Activated CD4-positive, CD25-positive, alpha-beta regulatory T cell treated with anti-CD3 and anti-CD28 coated beads, Interleukin-2, amount 50 U/mL, for 24 hours (primary cell): ENCODE results near the gene BCO1.
"Not testable (repeated sequence)": the region's sequence is repeated elsewhere in the genome, so short reads cannot be mapped to it uniquely, and the experiment has no call there.

Experiments
- ATAC-seq, 2 donors: fragments of 150-1000 bp; cut with Tn5 transposase; one replicate each; pipeline ENCODE4 v1.10.0; 2021; ENCODE audit warnings: mild to moderate bottlenecking in 1 of 2, moderate library complexity in 1 of 2

BCO1 gene, protein sequence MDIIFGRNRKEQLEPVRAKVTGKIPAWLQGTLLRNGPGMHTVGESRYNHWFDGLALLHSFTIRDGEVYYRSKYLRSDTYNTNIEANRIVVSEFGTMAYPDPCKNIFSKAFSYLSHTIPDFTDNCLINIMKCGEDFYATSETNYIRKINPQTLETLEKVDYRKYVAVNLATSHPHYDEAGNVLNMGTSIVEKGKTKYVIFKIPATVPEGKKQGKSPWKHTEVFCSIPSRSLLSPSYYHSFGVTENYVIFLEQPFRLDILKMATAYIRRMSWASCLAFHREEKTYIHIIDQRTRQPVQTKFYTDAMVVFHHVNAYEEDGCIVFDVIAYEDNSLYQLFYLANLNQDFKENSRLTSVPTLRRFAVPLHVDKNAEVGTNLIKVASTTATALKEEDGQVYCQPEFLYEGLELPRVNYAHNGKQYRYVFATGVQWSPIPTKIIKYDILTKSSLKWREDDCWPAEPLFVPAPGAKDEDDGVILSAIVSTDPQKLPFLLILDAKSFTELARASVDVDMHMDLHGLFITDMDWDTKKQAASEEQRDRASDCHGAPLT

GRCh38 chr16:81238296-81239011 lies at the start of gene BCO1:
TSS of gene BCO1 (plus strand) at chr16:81238689. CDS start at chr16:81238909, 220 bp downstream.
- ATAC-seq = no peak

- ATAC-seq = no peak
Measured at GRCh38 chr16:81189100-81189664, 49.3 kb upstream of the BCO1 start.

GRCh38 chr16:81190667-81191066 lies 47.8 kb upstream of the BCO1 start:
- no peak for ATAC-seq

DNA sequence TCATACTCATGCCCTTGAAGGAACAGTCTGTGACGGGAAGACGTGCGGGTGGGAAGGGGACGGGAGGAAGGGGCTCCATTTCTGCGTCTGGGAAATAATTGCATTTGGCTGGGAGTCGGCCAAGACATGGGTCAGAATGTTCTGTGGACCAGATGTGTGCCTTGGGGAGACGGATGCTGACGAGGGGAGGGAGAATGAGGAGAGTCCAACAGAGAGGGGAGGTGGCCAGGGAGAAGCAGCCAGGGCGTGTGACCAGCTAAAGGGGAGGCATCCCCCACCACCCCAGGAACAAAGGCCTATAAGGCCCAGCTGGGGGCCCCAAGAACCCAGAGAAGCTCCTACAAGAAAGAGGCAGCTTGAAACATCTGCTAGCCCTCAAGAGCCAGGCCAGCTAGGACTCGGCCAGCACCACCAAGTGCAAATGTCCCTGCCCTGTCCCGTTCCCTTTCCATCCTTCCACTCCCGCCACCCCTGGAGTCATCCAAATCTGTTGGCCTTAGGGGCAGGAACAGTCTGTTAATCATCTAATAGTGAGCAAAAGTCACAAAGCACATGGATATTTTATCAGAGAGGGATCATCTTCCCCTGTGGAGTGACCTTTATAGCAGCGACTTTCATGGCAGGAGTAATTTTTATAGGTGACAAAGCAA lies 42.5 kb upstream of the BCO1 start:
- ATAC-seq = no peak

- ATAC-seq = no peak
Measured at GRCh38 chr16:81198635-81199034, 39.9 kb upstream of the BCO1 start.

- no peak for ATAC-seq
Measured at GRCh38 chr16:81201267-81201666, 37.2 kb upstream of the BCO1 start.

DNA sequence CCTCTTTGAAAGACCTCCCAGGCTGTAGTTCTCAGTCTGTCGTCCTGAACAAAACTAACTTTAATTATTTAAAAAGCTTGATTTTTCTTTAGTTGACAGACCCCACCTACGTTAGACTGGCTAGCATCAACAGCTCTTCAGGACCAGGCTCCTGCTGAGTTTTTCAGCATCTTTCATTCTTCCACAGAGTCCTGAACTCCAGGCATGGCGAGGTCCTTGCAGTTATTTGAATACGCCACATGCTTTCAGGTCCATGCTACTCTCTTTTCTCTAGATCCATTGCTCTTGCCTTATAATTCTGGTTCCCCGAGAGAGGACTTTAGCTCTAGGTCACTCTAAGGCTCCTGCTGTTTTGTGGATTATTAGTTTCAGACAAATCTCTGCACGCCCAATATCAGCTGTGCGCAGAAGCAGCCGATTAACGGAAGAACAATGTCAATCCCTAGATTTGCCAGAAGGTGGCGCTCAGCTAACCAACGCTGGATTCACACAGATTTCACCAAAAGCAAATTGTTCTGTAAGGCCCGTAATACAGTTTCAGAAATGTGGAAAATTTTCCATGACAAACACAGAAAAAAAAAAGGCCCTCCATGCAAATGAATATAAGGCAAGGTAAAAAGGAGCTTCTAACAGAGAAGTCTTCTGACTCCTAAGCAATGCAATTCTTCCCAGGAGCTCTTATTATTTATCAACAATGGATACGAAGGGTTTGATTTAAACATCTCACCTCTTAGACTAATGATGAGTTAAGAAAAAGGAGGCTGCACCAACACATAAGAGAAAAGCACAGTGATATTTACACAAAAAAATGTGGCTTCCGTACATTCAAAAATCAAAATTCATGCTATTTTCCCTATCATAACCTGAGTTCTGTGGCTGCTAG lies 33.5 kb upstream of the BCO1 start:
- ATAC-seq = no peak

- ATAC-seq = no peak
Measured at GRCh38 chr16:81207076-81207475, 31.4 kb upstream of the BCO1 start.

GRCh38 chr16:81210807-81211206 lies 27.7 kb upstream of the BCO1 start:
- no peak for ATAC-seq

GRCh38 chr16:81212830-81213465 lies 25.5 kb upstream of the BCO1 start:
- ATAC-seq = no peak

DNA sequence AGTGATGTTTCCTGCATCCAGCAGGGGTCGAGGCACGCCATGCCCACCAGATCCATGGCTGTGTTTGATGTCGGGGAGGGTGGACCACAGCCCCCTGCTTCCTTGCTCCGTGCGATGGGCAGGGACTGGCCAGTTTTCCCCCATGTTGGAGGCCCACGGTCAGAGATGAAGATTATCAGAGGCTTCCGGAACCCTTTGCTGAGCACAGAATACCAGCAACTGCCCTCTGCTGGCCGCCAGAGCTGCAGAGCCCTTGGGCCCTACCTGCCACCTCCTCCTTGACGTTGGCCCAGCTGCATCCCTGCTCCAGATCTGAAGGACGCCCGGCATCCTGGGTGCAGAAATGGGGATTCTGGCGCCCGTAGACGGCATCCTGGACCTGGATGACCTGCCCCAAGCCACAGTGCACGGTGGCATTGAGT lies 23.7 kb upstream of the BCO1 start:
- no peak for ATAC-seq

DNA sequence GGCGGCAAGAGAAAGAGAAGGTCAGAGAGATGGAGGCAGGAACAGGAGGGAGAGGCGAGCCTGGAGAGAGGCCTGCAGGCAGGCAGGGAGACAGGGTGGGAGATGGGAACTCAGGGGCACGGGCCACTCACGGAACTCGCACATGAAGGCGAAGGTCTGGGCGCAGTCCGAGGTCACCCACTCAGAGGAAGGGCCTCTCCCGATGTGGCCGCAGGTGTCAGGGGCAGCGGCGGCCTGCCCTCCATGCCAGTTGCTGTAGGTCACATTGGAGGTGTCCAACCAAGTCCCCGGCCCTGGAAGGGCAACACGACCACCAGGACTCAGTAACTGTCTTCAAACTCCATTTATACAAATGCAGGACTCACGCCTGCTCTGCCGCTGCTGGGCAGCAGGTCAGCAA lies 22.4 kb upstream of the BCO1 start:
- ATAC-seq = no peak

- ATAC-seq = no peak
Measured at GRCh38 chr16:81216706-81217105, 21.8 kb upstream of the BCO1 start.

DNA sequence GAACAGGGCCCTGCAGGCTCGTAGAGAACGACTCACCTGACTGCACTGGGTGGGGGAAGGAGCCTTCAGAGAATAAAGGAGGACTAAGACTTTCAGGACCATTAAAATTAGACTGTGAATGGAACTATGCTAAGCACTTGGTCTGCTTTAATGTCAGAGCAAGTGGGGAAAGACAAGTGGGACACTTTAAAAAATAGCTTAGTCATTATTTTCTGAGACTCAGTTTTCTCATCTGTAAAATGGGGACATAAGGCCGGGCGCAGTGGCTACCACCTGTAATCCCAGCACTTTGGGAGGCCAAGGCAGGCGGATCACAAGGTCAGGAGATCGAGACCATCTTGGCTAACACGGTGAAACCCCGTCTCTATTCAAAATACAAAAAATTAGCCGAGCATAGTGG lies 19.3 kb upstream of the BCO1 start:
- ATAC-seq = no peak

GRCh38 chr16:81220349-81220748 lies 18.1 kb upstream of the BCO1 start:
- ATAC-seq = no peak

- no peak for ATAC-seq
Measured at GRCh38 chr16:81221731-81222130, 16.8 kb upstream of the BCO1 start.

DNA sequence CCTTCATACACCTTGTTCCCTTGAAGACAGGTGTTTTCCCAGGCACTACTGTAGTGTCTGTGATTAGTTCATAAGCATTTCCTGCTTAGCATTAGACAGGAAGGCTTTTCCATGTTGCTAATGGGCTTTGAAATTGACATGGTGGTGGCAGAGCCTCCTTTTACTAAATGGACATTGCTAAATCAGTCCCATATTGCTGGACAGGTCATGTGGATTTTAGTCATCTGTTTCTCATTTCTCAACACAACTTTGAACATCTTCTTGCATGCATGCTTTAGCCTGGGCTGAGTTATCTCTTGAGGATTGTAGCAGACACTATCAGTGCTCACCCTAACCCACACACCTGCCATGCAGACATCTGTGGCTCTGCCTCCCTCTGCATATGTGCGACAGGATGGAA lies 13.7 kb upstream of the BCO1 start:
- no peak for ATAC-seq

GRCh38 chr16:81225697-81226096 lies 12.8 kb upstream of the BCO1 start:
- not testable (repeated sequence) for ATAC-seq

DNA sequence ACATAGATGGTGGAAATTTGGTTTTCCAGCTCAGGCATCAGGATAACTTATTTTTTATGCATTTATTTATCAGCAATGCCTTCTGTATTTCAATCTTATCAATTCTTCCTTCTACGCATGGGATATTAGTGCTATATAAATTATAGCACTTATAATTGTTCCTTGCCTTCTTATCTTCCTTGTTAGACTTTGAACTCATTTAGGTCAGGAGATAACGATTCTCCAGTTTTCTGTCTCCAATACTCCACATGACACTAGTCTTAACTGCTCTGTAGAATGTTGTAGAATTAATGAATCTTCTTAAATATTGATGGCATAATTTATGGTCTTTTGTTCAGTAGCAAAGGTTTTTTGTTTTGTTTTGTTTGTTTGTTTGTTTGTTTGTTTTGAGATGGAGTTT lies 10.7 kb upstream of the BCO1 start:
- ATAC-seq = no peak

DNA sequence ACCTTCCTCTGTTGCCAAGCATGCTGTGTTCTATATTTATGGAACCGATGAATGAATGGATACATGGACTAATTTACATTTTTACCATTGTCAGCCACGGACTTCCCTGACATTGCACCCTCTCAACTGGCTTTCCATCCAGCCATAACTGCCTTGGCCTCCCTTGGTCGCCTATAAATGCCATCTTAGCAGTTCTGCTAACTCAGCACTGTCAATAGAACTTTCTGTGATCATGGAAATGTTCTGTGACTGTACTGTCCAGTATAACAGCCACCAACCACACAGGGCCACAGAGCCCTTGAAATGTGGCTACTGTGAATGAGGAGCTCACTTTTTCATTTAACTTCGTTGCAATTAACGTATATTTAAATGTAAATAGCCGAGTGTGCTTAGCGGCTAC lies 8.7 kb upstream of the BCO1 start:
- ATAC-seq = no peak

DNA sequence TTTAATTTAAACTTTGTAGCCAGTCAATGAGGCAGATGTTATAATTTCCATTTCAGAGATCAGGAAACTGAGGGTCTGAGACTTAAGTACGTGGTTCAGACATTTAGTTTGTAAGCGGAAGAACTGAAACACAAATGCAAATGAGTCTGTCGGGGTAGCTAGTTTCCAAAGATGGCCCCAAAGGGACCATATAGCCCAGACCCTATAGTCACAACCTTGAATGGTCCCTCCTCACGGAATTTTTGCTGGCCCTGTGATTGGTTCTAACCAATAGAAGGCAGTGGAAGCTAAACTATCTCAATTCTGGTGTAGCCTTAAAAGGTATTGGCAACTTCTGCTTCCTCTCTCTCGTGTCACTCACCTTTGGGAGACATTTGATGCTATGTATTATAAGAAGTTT lies 7.5 kb upstream of the BCO1 start:
- ATAC-seq = no peak
